NCI-H82 treated with DMSO at 0.1 percent for 48 hours (cell line): ENCODE results near the gene TMEM117.
A peak's percentile ranks its signal among the peaks of the same experiment; 100 is the strongest.

Experiments used
- DNase-seq: peaks from one replicate; lab custom pipeline; 2025; ENCODE audit not compliant: unreplicated experiment; lab: John Stamatoyannopoulos, UW

TMEM117 gene

GRCh38 chr12:44088647-44089046, 252.8 kb downstream of the TMEM117 start:
- no peak for DNase-seq

- DNase-seq = no peak
These were observed 256.2 kb downstream of the TMEM117 start for GRCh38 chr12:44091948-44092606.

- peak; percentile 50 for DNase-seq
These were observed 262.9 kb downstream of the TMEM117 start for GRCh38 chr12:44098786-44099185.

GRCh38 chr12:44099486-44099885, 263.6 kb downstream of the TMEM117 start:
- DNase-seq = no peak

GRCh38 chr12:44100264-44100663, 264.4 kb downstream of the TMEM117 start:
- DNase-seq = no peak

GRCh38 chr12:44101475-44101874, 265.6 kb downstream of the TMEM117 start:
- DNase-seq = no peak

- DNase-seq = no peak
These were observed 279.0 kb downstream of the TMEM117 start for GRCh38 chr12:44114906-44115305.

- DNase-seq = no peak
These were observed 281.5 kb downstream of the TMEM117 start for GRCh38 chr12:44117337-44117736.

- DNase-seq = no peak
These were observed 283.1 kb downstream of the TMEM117 start for GRCh38 chr12:44118946-44119345.

- no peak for DNase-seq
These were observed 290.9 kb downstream of the TMEM117 start for GRCh38 chr12:44126806-44127205.

GRCh38 chr12:44127966-44128710, 292.3 kb downstream of the TMEM117 start:
- DNase-seq = peak; percentile 10

GRCh38 chr12:44143175-44143574, 307.3 kb downstream of the TMEM117 start:
- DNase-seq = no peak

- no peak for DNase-seq
These were observed 313.1 kb downstream of the TMEM117 start for GRCh38 chr12:44148936-44149335.

- DNase-seq = no peak
These were observed 318.2 kb downstream of the TMEM117 start for GRCh38 chr12:44154128-44154527.

- no peak for DNase-seq
These were observed 319.5 kb downstream of the TMEM117 start for GRCh38 chr12:44155358-44155757.

- no peak for DNase-seq
These were observed 321.5 kb downstream of the TMEM117 start for GRCh38 chr12:44157359-44157758.

- no peak for DNase-seq
These were observed 322.9 kb downstream of the TMEM117 start for GRCh38 chr12:44158746-44159145.

GRCh38 chr12:44159216-44159615, 323.3 kb downstream of the TMEM117 start:
- DNase-seq = no peak

GRCh38 chr12:44159862-44160261, 324.0 kb downstream of the TMEM117 start:
- no peak for DNase-seq

- no peak for DNase-seq
These were observed 327.1 kb downstream of the TMEM117 start for GRCh38 chr12:44162961-44163360.

GRCh38 chr12:44174053-44174452, 338.2 kb downstream of the TMEM117 start:
- no peak for DNase-seq

GRCh38 chr12:44184499-44185206, 348.8 kb downstream of the TMEM117 start:
- DNase-seq = no peak
